H9 (cell line): Measurements from ENCODE around the gene ZFAND3. TPM values are rescaled to one million over a fixed set of nuclear protein-coding genes. Genes with fewer than 3 reads are reported as not detected.

ENCODE experiments used
- DNase-seq: peaks from one replicate; pipeline ENCODE4 v3.0.0-alpha.2; 2017
- H2AFZ ChIP-seq: one replicate; pipeline ENCODE4 v1.6.1; 2013; ENCODE audit warnings: mild to moderate bottlenecking, low read length, control low read depth, moderate library complexity
- H2AK5ac ChIP-seq: 2 replicates; pipeline ENCODE4 v1.6.1; 2013; ENCODE audit warnings: low read length, control low read depth, mixed read lengths; ENCODE audit not compliant: insufficient read length
- H2BK120ac ChIP-seq: one replicate; pipeline ENCODE4 v1.6.1; 2013; ENCODE audit warnings: low read depth, mild to moderate bottlenecking, low read length, control low read depth, inconsistent platforms; ENCODE audit not compliant: poor library complexity, severe bottlenecking
- H2BK12ac ChIP-seq: 2 replicates; pipeline ENCODE4 v1.6.1; 2013; ENCODE audit warnings: low read length, control low read depth, mixed read lengths, low read depth; ENCODE audit not compliant: insufficient read length
- H2BK15ac ChIP-seq: 2 replicates; pipeline ENCODE4 v1.6.1; 2013; ENCODE audit warnings: low read depth, low read length, control low read depth
- H2BK20ac ChIP-seq: one replicate; pipeline ENCODE4 v1.6.1; 2013; ENCODE audit warnings: low read depth, mild to moderate bottlenecking, low read length, control low read depth, inconsistent platforms; ENCODE audit not compliant: poor library complexity, severe bottlenecking
- H2BK5ac ChIP-seq: 2 replicates; pipeline ENCODE4 v1.6.1; 2013; ENCODE audit warnings: low read length, control low read depth, mixed read lengths; ENCODE audit not compliant: insufficient read length
- H3K14ac ChIP-seq: 2 replicates; pipeline ENCODE4 v1.6.1; 2013; ENCODE audit warnings: low read length, control low read depth; ENCODE audit not compliant: insufficient read depth
- H3K18ac ChIP-seq: 2 replicates; pipeline ENCODE4 v1.6.1; 2013; ENCODE audit warnings: low read depth, mild to moderate bottlenecking, mixed read lengths, low read length, control low read depth; ENCODE audit not compliant: insufficient read length
- H3K23ac ChIP-seq: 2 replicates; pipeline ENCODE4 v1.6.1; 2013; ENCODE audit warnings: low read length, control low read depth, mixed read lengths, low read depth; ENCODE audit not compliant: insufficient read length
- H3K23me2 ChIP-seq: 2 replicates; pipeline ENCODE4 v1.6.1; 2013; ENCODE audit warnings: low read depth, mild to moderate bottlenecking, mixed read lengths, low read length, control low read depth; ENCODE audit not compliant: insufficient read length, poor library complexity, severe bottlenecking
- H3K27ac ChIP-seq: 2 replicates; pipeline ENCODE4 v1.5.1; 2013; ENCODE audit warnings: low read length, control low read depth, mixed read lengths, low read depth; ENCODE audit not compliant: insufficient read length
- H3K27me3 ChIP-seq: 2 replicates; pipeline ENCODE4 v1.6.1; 2013; ENCODE audit warnings: low read length, control low read depth, inconsistent platforms; ENCODE audit not compliant: insufficient read depth
- H3K4ac ChIP-seq: 2 replicates; pipeline ENCODE4 v1.6.1; 2013; ENCODE audit warnings: low read depth, mild to moderate bottlenecking, control low read depth, inconsistent platforms, low read length, moderate library complexity
- H3K4me1 ChIP-seq: 2 replicates; pipeline ENCODE4 v1.6.1; 2013; ENCODE audit warnings: low read length, control low read depth, inconsistent platforms; ENCODE audit not compliant: insufficient read depth
- H3K4me2 ChIP-seq: 2 replicates; pipeline ENCODE4 v1.6.1; 2013; ENCODE audit warnings: low read length, control low read depth, mixed read lengths; ENCODE audit not compliant: insufficient read length, insufficient read depth
- H3K56ac ChIP-seq: 2 replicates; pipeline ENCODE4 v1.6.1; 2013; ENCODE audit warnings: low read depth, mild to moderate bottlenecking, mixed read lengths, low read length, control low read depth; ENCODE audit not compliant: insufficient read length
- H3K79me1 ChIP-seq: 2 replicates; pipeline ENCODE4 v1.6.1; 2013; ENCODE audit warnings: low read depth, mild to moderate bottlenecking, moderate library complexity, low read length, control low read depth, inconsistent platforms; ENCODE audit not compliant: insufficient read depth, poor library complexity, severe bottlenecking
- H3K79me2 ChIP-seq: 2 replicates; pipeline ENCODE4 v1.6.1; 2013; ENCODE audit warnings: low read length, control low read depth, inconsistent platforms; ENCODE audit not compliant: insufficient read depth
- H3K9ac ChIP-seq: 2 replicates; pipeline ENCODE4 v1.6.1; 2013; ENCODE audit warnings: low read length, control low read depth, mixed read lengths; ENCODE audit not compliant: insufficient read length; ENCODE audit errors: extremely low read depth
- H3K9me3 ChIP-seq: one replicate; pipeline ENCODE4 v1.6.1; 2013; ENCODE audit warnings: low read depth, low read length, inconsistent platforms; ENCODE audit not compliant: control insufficient read depth
- H3T11ph ChIP-seq: one replicate; pipeline ENCODE4 v1.6.1; 2013; ENCODE audit warnings: mild to moderate bottlenecking, low read length, control low read depth, inconsistent platforms
- H4K20me1 ChIP-seq: one replicate; pipeline ENCODE4 v1.6.1; 2013; ENCODE audit not compliant: control insufficient read depth, insufficient read length, insufficient read depth
- H4K5ac ChIP-seq: 2 replicates; pipeline ENCODE4 v1.6.1; 2013; ENCODE audit warnings: low read depth, mild to moderate bottlenecking, mixed read lengths, low read length, control low read depth; ENCODE audit not compliant: insufficient read length
- H4K8ac ChIP-seq: replicated peaks from 2 replicates; pipeline ENCODE4 v1.6.1; 2013; ENCODE audit warnings: low read length, control low read depth, mixed read lengths, low read depth; ENCODE audit not compliant: insufficient read length
- H4K91ac ChIP-seq: 2 replicates; pipeline ENCODE4 v1.6.1; 2013; ENCODE audit warnings: low read depth, mild to moderate bottlenecking, moderate library complexity, mixed read lengths, low read length, control low read depth; ENCODE audit not compliant: insufficient read length
- H3K27ac Mint-ChIP-seq, 3 experiments: 2 replicates in 2 of 3; 3 replicates in 1 of 3; pipeline ENCODE4 v1.8.0; 2020 to 2021; ENCODE audit warnings: mixed read lengths in 3 of 3, mild to moderate bottlenecking in 1 of 3, moderate library complexity in 1 of 3
- H3K27me3 Mint-ChIP-seq: 2 replicates; pipeline ENCODE4 v1.8.0; 2021; ENCODE audit warnings: low read depth, mild to moderate bottlenecking, moderate library complexity, mixed read lengths
- H3K36me3 Mint-ChIP-seq, 3 experiments: 2 replicates in 2 of 3; 3 replicates in 1 of 3; pipeline ENCODE4 v1.8.0; 2020 to 2021; ENCODE audit warnings: low read depth in 3 of 3, mixed read lengths in 3 of 3; ENCODE audit not compliant: insufficient read depth in 1 of 3
- H3K4me1 Mint-ChIP-seq, 2 experiments: 2 replicates each; pipeline ENCODE4 v1.8.0; 2020; ENCODE audit warnings: mixed read lengths in 2 of 2
- H3K4me3 Mint-ChIP-seq, 2 experiments: 2 replicates in 1 of 2; 3 replicates in 1 of 2; pipeline ENCODE4 v1.8.0; 2020 to 2021; ENCODE audit warnings: mild to moderate bottlenecking in 2 of 2, mixed read lengths in 2 of 2, moderate library complexity in 1 of 2
- H3K9me3 Mint-ChIP-seq, 2 experiments: 2 replicates in 1 of 2; 3 replicates in 1 of 2; pipeline ENCODE4 v1.8.0; 2020; ENCODE audit warnings: mild to moderate bottlenecking in 2 of 2, mixed read lengths in 2 of 2, moderate library complexity in 1 of 2
- WGBS: extraction: QIAGEN DNeasy Blood & Tissue Kit; methylation state at CpG from one replicate; pipeline ENCODE4 v1.1.7; 2013; ENCODE audit warnings: missing lambda C conversion rate, low lambda C conversion rate, mixed read lengths; ENCODE audit not compliant: insufficient read length; ENCODE audit errors: extremely low coverage; 5-methylcytosine and 5-hydroxymethylcytosine counted together
- total RNA-seq: library from RNA; stranded (reverse); gene quantifications from 2 replicates; pipeline ENCODE4 v1.2.1, GENCODE V29; 2021
- TF ChIP-seq, protein P1 (sequence below): fragments of 200-600 bp; sonication (generic); conservative IDR thresholded peaks from 3 replicates; pipeline ENCODE4 v1.8.0; 2021; ENCODE audit warnings: antibody characterized with exemption, mild to moderate bottlenecking

The ZFAND3 gene
- total RNA-seq, 1 experiment from 2014 or later = 57.7 TPM

DNA sequence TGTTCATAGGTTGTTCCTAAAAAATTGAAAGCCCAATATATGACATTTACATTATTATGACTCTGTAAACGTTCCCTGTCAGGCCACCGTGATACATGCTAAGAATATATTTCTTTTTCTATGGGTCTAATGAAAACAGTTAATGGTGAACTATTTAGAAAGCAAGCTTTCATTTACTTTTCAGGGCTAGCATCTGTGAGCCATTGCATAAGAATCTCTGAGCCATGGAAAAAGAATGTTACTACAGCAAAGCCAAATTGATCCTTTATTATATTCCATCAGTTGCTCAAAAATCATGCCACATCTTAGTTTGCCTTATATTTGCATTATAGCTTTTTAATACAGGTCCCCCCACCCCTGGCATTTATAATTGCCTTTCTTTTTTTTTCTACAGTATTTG lies 275.5 kb downstream of the ZFAND3 start:
- no peaks in the 10 kb centered on the region for H3K79me2 ChIP-seq
- no peak overlapping the region for H3K18ac ChIP-seq
- no peaks in the 10 kb centered on the region for H3K9me3 Mint-ChIP-seq
- no peak overlapping the region for H3K4me3 Mint-ChIP-seq
- H4K20me1 ChIP-seq = no peaks in the 10 kb centered on the region
- no CpG with 5 or more reads among the region's 2 CpGs for WGBS
- no peak overlapping the region for H4K8ac ChIP-seq
- no peak overlapping the region for H4K91ac ChIP-seq
- no peak overlapping the region for H2BK20ac ChIP-seq
- H2AK5ac ChIP-seq = no peak overlapping the region
- no peak overlapping the region for H3K14ac ChIP-seq
- no peaks in the 10 kb centered on the region for H3K4me1 ChIP-seq
- no peaks in the 10 kb centered on the region for H3K79me1 ChIP-seq
- no peak overlapping the region for H3K9ac ChIP-seq
- TF ChIP-seq, protein P1, sequence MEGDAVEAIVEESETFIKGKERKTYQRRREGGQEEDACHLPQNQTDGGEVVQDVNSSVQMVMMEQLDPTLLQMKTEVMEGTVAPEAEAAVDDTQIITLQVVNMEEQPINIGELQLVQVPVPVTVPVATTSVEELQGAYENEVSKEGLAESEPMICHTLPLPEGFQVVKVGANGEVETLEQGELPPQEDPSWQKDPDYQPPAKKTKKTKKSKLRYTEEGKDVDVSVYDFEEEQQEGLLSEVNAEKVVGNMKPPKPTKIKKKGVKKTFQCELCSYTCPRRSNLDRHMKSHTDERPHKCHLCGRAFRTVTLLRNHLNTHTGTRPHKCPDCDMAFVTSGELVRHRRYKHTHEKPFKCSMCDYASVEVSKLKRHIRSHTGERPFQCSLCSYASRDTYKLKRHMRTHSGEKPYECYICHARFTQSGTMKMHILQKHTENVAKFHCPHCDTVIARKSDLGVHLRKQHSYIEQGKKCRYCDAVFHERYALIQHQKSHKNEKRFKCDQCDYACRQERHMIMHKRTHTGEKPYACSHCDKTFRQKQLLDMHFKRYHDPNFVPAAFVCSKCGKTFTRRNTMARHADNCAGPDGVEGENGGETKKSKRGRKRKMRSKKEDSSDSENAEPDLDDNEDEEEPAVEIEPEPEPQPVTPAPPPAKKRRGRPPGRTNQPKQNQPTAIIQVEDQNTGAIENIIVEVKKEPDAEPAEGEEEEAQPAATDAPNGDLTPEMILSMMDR = no peak
- H2BK120ac ChIP-seq = no peak overlapping the region
- 0 out of 7 replicates have a peak, but pooled peaks cover 0 to 4% (median 0%) of the 10 kb centered on the region in 3 experiments for H3K36me3 Mint-ChIP-seq
- no peaks in the 10 kb centered on the region for H3K23me2 ChIP-seq
- H2BK5ac ChIP-seq = no peak overlapping the region
- H3K56ac ChIP-seq = no peak overlapping the region
- H3K27ac Mint-ChIP-seq = peak overlapping the region in 1 of 3 experiments; percentile 89; a peak in 3 of 7 replicates
- peaks cover 4 to 15% of the 10 kb centered on the region in 2 experiments for H3K4me1 Mint-ChIP-seq
- no peaks in the 10 kb centered on the region for H3K27me3 Mint-ChIP-seq
- H4K5ac ChIP-seq = no peak overlapping the region
- no peaks in the 10 kb centered on the region for H3K27me3 ChIP-seq
- no peak overlapping the region for H3K4ac ChIP-seq
- H3T11ph ChIP-seq = no peak overlapping the region
- H2BK15ac ChIP-seq = no peak overlapping the region
- H3K23ac ChIP-seq = no peak overlapping the region
- DNase-seq = no peak
- no peak overlapping the region for H2AFZ ChIP-seq
- H2BK12ac ChIP-seq = no peak overlapping the region
- no peak overlapping the region for H3K27ac ChIP-seq
- no peak overlapping the region for H3K4me2 ChIP-seq
- H3K9me3 ChIP-seq = no peaks in the 10 kb centered on the region
